HG02610 (cell line): ENCODE data around the gene ELOVL5.
"Not testable (repeated sequence)": the region's sequence is repeated elsewhere in the genome, so short reads cannot be mapped to it uniquely, and the experiment has no call there.

ENCODE experiments used
- ATAC-seq: cut with Tn5 transposase; IDR thresholded peaks from one replicate; pipeline ENCODE4 v1.9.1; 2021; ENCODE audit warnings: mild to moderate bottlenecking, moderate library complexity; ENCODE audit not compliant: unreplicated experiment

ELOVL5 gene

DNA sequence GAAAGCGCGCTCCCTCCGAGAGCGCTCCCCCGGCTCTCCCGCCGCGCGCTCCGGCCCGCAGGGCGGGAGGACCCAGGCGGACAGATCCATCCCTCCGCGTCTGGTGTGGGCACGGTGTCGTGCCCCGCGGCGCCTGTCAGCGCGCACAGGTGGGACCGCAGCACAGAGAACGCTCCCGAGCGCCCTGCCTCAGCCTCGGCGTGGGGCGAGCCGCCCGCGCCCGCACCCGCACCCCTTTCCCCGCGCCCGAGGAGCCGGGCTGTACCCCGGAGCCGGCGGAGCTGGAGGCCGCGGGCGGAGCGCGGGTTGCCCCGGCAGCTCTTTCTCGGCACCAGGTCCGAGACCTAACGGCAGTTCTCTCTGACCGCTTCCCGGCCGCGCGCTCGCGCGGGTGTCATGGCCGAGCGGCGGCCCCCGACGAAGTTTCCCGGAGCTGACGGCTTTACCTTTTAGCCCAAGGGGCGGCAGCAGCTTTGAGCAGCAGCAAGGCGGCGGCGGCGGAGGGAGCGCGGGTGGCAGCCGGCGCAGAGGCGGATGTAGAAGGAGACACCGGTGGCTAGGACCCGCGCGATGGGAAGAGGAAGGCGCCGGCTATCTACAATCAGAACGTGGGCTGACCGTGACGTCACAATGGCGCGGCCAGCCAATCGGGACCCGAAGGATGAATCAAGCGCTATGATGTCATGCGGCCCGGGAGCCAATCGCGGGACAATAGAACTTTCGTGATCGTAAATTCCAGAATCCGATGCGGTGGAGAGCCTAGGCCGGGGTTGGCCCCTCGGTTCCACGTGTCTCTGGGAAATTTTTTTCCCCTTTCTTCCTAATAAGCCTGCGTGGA, at the start of gene ELOVL5:
TSS of gene ELOVL5 (minus strand) at position 580 of the 838 bp plus-strand sequence. CDS start 53,251 bp downstream, outside the sequence.
- peak; percentile 79 for ATAC-seq

- no peak for ATAC-seq
Measured at GRCh38 chr6:53397283-53397682, 48.5 kb upstream of the ELOVL5 start.

- ATAC-seq: no peak
Measured at GRCh38 chr6:53395986-53396385, 47.2 kb upstream of the ELOVL5 start.

DNA sequence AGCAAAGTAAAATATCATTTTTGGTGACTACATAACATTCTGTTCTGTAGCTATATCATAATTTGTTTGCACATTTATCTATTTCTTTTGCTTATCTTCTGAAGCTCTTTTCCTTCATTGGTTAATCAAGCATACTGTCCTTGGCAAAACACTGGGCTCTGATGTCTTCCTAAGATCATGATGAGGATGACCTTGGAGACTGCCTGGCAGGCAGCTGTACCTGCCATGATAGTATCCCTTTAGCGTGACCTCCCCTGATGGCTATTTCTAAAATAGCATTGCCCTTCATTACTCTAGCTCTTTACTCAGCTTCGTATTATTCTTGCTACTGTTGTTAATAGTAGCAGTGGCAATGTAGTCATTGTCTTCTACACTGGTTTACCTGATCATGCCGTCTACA, 46.0 kb upstream of the ELOVL5 start:
- no peak for ATAC-seq

- no peak for ATAC-seq
Measured at GRCh38 chr6:53391170-53391569, 42.4 kb upstream of the ELOVL5 start.

DNA sequence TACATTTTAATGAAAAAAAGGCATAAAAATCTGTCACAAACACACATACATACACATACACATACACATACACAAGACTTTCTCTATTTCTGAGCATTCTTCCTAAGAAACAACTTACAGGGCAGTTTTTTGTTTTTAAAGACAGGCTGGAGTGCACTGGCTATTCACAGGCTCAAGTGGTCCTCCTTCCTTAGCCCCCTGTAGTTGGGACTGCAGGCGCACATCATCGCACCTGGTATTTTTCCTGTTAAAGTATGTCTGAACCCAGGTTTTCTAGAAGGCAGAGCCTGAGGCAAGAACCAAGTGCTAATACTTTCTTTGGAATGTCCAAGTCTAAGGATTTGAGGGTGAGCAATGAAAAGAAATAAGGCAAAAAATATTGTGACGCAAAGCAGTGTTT, 41.3 kb upstream of the ELOVL5 start:
- no peak for ATAC-seq

GRCh38 chr6:53388615-53389014, 39.9 kb upstream of the ELOVL5 start:
- ATAC-seq: not testable (repeated sequence)

GRCh38 chr6:53382421-53382820, 33.7 kb upstream of the ELOVL5 start:
- ATAC-seq: no peak

GRCh38 chr6:53378208-53378607, 29.5 kb upstream of the ELOVL5 start:
- no peak for ATAC-seq

- ATAC-seq: no peak
Measured at GRCh38 chr6:53377793-53378192, 29.0 kb upstream of the ELOVL5 start.

DNA sequence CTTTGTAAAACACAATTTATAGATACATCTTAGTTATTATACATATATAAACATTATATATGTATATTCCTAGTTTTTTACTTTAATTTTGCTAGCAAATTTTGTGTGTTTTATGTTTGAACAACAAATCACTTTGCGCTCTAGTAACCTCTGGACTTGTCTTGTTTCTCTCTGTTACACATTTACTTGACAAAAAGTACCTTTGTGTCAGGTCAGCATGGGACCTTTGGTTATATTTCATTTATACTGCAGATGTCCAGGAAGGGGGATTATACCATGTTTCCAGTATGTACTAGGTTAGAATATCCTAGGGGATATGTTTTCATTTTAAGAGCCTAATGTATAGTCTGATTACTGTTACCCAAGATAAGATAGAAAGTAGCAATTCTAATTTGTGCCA, 28.5 kb upstream of the ELOVL5 start:
- ATAC-seq: no peak

DNA sequence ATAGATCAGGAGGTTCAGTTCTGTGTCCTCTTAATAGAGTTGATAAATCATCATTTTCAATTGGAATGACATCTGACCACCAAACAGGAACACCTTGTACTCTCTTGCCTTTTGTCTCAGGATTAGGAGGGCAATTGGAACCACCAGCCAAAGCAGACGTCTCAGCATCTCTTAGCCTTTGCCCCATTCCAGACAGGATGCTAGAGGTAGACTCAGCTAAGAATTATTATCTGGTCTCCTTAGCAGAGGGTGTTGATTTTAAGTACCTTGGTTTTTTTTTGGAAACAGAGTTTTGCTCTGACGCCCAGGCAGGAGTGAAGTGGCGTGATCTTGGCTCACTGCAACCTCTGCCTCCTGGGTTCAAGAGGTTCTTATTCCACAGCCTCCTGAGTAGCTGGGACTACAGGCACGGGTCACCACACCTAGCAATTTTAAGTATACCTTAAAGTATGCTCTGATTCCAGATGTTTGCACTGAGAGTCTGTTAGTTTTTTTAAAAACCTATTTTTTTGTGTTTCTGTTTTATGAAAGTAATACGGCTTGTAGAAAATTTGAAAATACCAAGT, 28.0 kb upstream of the ELOVL5 start:
- no peak for ATAC-seq

DNA sequence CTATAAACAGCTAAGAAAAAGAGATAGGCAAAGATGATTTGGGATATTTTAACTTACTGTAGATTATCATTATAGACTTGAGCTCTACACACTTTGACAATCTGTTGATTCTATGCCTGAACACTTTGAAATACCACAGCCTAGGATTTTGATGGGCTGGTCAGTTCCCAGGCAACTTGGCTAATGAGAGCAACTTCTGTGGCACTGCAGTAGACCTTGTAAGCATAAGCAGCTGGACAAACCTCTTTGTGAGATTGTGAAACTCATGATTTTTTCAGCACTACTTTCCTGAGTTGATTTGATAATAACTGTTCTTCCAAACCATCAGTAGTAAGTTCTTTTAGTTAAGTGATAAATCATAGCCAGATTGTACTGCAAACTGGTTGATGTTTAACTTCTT, 27.1 kb upstream of the ELOVL5 start:
- ATAC-seq: no peak

- ATAC-seq: no peak
Measured at GRCh38 chr6:53373638-53374037, 24.9 kb upstream of the ELOVL5 start.

DNA sequence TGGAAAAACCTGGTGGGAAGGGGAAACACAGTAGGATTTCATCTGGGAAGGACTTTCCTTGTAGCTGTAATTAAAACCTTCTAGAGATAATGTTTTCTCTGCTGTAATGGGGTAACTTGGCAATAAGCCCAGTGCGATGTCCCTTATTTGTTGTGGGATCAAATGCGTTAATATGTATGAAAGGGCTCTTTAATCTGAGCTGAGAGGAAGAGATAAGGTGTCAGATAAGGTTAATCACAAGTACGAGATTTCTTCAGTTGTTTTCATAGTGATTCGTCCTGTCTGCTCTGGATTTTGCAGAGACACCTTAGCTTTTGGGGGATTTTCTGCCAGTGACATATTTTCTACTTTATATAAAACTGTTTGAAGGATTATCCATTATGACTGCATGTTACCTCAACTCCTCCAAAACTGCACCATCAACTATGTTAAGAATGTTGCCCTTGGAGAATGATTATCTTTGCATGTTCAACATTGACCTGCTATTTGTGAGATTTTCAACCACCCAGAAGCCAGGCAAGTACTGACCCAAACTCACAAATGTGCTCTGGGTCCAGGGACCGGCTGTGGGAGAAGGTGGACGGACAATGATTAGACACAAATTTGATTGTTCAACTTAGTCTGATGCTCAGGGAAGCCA, 21.2 kb upstream of the ELOVL5 start:
- ATAC-seq: no peak

DNA sequence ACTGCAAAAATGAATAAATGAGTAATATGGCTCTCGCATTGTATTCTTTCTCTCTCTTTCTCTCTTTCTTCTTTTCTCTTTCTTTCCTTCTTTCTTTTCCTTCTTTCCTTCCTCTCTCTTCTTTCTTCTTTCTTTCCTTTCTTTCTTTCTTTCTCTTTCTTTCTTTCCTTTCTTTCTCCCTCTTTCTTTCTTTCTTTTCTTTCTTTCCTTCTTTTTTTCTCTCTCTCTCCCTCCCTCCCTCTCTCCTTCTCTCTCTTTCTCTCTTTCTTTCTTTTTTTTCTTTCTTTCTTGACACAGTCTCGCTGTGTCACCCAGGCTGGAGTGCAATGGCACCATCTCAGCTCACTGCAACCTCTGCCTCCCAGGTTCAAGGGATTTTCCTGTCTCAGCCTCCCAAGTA, 20.3 kb upstream of the ELOVL5 start:
- ATAC-seq: no peak

- ATAC-seq: no peak
Measured at GRCh38 chr6:53366128-53366641, 17.4 kb upstream of the ELOVL5 start.

GRCh38 chr6:53363341-53364079, 14.8 kb upstream of the ELOVL5 start:
- ATAC-seq: no peak

DNA sequence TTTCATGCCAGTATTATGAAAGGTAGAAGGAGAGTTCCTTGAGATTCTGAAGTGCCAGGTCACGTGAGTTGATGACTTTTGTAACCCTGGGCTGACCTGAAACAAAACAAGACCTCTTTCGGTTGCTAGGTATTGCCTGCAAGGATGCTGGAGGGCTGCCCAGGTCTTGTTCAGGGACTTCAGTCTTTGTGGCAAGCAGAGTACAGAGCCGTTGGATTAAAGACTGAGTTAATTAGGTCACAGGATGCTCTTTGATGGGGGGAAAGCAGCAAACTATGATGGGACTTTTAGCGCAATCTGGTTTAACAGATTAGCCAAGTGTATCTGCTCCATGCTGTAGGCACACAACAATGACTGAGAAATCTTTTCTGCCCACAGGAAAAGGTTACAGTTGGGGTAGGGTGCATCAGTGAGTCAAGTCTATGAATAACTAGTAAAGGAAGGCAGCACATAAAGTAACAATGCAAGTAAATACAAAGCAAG, 12.8 kb upstream of the ELOVL5 start:
- ATAC-seq: no peak

GRCh38 chr6:53360093-53360912, 11.6 kb upstream of the ELOVL5 start:
- ATAC-seq: no peak
